H1 (cell line): Measurements from ENCODE around the gene ZNF487. TPM values are rescaled to one million over a fixed set of nuclear protein-coding genes. Genes with fewer than 3 reads are reported as not detected.

Source experiments
- CTCF ChIA-PET: fragments of 300-600 bp; sonication (Branson Sonifier 250); formaldehyde crosslinking; loops from one replicate; lab custom pipeline; 2021; ENCODE audit not compliant: partially characterized antibody; lab: Charles Lee
- POLR2A ChIA-PET: fragments of 300-600 bp; sonication (Branson Sonifier 250); formaldehyde crosslinking; loops from one replicate; lab custom pipeline; 2021; ENCODE audit warnings: inconsistent platforms; ENCODE audit not compliant: partially characterized antibody; lab: Charles Lee
- DNase-seq, 2 experiments: peaks; one replicate each; pipeline versions ENCODE4 v3.0.0 to v3.0.0-alpha.2; 2010 to 2022; ENCODE audit warnings: low spot score in 2 of 2, low read depth in 1 of 2, mixed read lengths in 1 of 2
- FAIRE-seq: peaks from 2 replicates; lab custom pipeline; 2011; peaks lifted over from hg19 to GRCh38; lab: Jason Lieb, UNC
- H2AFZ ChIP-seq: 2 replicates; pipeline ENCODE4 v1.8.1; 2012; ENCODE audit warnings: low read length, inconsistent platforms
- H2AK5ac ChIP-seq: 2 replicates; pipeline ENCODE4 v1.6.1; 2013; ENCODE audit warnings: low read depth, low read length
- H2BK120ac ChIP-seq: replicated peaks from 2 replicates; pipeline ENCODE3; 2013; ENCODE audit warnings: low read depth, low read length, inconsistent platforms
- H2BK12ac ChIP-seq: 2 replicates; pipeline ENCODE4 v1.6.1; 2013; ENCODE audit warnings: low read depth, low read length
- H2BK15ac ChIP-seq: 2 replicates; pipeline ENCODE4 v1.6.1; 2013; ENCODE audit warnings: low read length
- H2BK20ac ChIP-seq: 2 replicates; pipeline ENCODE4 v1.6.1; 2013; ENCODE audit warnings: low read length
- H2BK5ac ChIP-seq: 2 replicates; pipeline ENCODE4 v1.6.1; 2013; ENCODE audit warnings: low read depth, low read length
- H3K14ac ChIP-seq: 2 replicates; pipeline ENCODE4 v1.6.1; 2013; ENCODE audit warnings: inconsistent platforms; ENCODE audit not compliant: insufficient read length
- H3K18ac ChIP-seq: 2 replicates; pipeline ENCODE4 v1.6.1; 2013; ENCODE audit warnings: low read length; ENCODE audit errors: extremely low read depth
- H3K23ac ChIP-seq: 2 replicates; pipeline ENCODE4 v1.6.1; 2013; ENCODE audit warnings: inconsistent platforms; ENCODE audit not compliant: insufficient read length
- H3K23me2 ChIP-seq: 2 replicates; pipeline ENCODE4 v1.6.1; 2013; ENCODE audit warnings: low read depth, low read length
- H3K27ac ChIP-seq: 2 replicates; pipeline ENCODE4 v1.6.1; 2011; ENCODE audit warnings: low read depth, low read length, inconsistent platforms
- H3K27me3 ChIP-seq, 4 experiments: replicated peaks in 1 of 4; 1 replicate in 1 of 4; 2 replicates in 3 of 4; pipeline versions ENCODE4 v1.6.1 to v1.8.1; 2011 to 2013; ENCODE audit warnings: low read length in 3 of 4, mild to moderate bottlenecking in 3 of 4, inconsistent platforms in 2 of 4, mixed read lengths in 2 of 4, moderate library complexity in 1 of 4; ENCODE audit not compliant: control insufficient read depth in 3 of 4, insufficient read depth in 3 of 4; ENCODE audit errors: extremely low read depth in 1 of 4
- H3K36me3 ChIP-seq, 4 experiments: 2 replicates each; pipeline versions ENCODE4 v1.6.1 to v1.8.1; 2011 to 2013; ENCODE audit warnings: mild to moderate bottlenecking in 4 of 4, low read length in 3 of 4, moderate library complexity in 2 of 4, control low read depth in 1 of 4, inconsistent platforms in 1 of 4; ENCODE audit not compliant: insufficient read depth in 4 of 4, control insufficient read depth in 2 of 4
- H3K4ac ChIP-seq: replicated peaks from 2 replicates; pipeline ENCODE3; 2013; ENCODE audit warnings: low read length, low read depth, mixed read lengths, inconsistent platforms; ENCODE audit not compliant: insufficient read length
- H3K4me1 ChIP-seq, 4 experiments: replicated peaks in 1 of 4; 1 replicate in 1 of 4; 2 replicates in 3 of 4; pipeline versions ENCODE4 v1.6.1 to v1.8.1; 2011 to 2013; ENCODE audit warnings: low read length in 3 of 4, inconsistent platforms in 2 of 4, mixed read lengths in 1 of 4; ENCODE audit not compliant: insufficient read depth in 4 of 4, control insufficient read depth in 3 of 4
- H3K4me2 ChIP-seq, 2 experiments: 2 replicates each; pipeline versions ENCODE4 v1.6.1 to v1.8.1; 2011 to 2013; ENCODE audit warnings: low read depth in 2 of 2, low read length in 2 of 2, control low read depth in 1 of 2, inconsistent platforms in 1 of 2, mild to moderate bottlenecking in 1 of 2; ENCODE audit not compliant: insufficient read depth in 1 of 2
- H3K4me3 ChIP-seq, 4 experiments: fragments of 200-600, 300-600 bp in 1 of 4; sonication (generic), shearing (Covaris generic), sonication (Bioruptor Twin) in 1 of 4; 2 replicates each; pipeline versions ENCODE4 v1.5.1 to v1.8.1; 2011 to 2016; ENCODE audit warnings: low read length in 4 of 4, low read depth in 3 of 4, control low read depth in 2 of 4, inconsistent platforms in 2 of 4, mild to moderate bottlenecking in 2 of 4, mixed read lengths in 1 of 4, moderate library complexity in 1 of 4; ENCODE audit not compliant: insufficient read depth in 2 of 4; ENCODE audit errors: extremely low read depth in 1 of 4
- H3K56ac ChIP-seq: replicated peaks from 2 replicates; pipeline ENCODE3; 2013; ENCODE audit warnings: low read depth, mild to moderate bottlenecking, mixed read lengths, low read length, inconsistent platforms; ENCODE audit not compliant: insufficient read length
- H3K79me1 ChIP-seq: 2 replicates; pipeline ENCODE4 v1.6.1; 2013; ENCODE audit warnings: low read depth, low read length, control low read depth
- H3K79me2 ChIP-seq, 2 experiments: 2 replicates each; pipeline versions ENCODE4 v1.6.1 to v1.8.1; 2012 to 2013; ENCODE audit warnings: low read length in 2 of 2, mild to moderate bottlenecking in 2 of 2, inconsistent platforms in 1 of 2; ENCODE audit not compliant: insufficient read depth in 2 of 2, control insufficient read depth in 1 of 2
- H3K9ac ChIP-seq, 4 experiments: replicated peaks in 1 of 4; 1 replicate in 1 of 4; 2 replicates in 3 of 4; pipeline versions ENCODE4 v1.6.1 to v1.8.1; 2011 to 2013; ENCODE audit warnings: low read depth in 3 of 4, low read length in 3 of 4, control low read depth in 2 of 4, mild to moderate bottlenecking in 2 of 4, moderate library complexity in 2 of 4, inconsistent platforms in 1 of 4; ENCODE audit errors: extremely low read depth in 1 of 4
- H3K9me3 ChIP-seq, 2 experiments: 2 replicates each; pipeline versions ENCODE4 v1.6.1 to v1.8.1; 2012 to 2013; ENCODE audit warnings: mild to moderate bottlenecking in 2 of 2, moderate library complexity in 2 of 2, control low read depth in 1 of 2, inconsistent platforms in 1 of 2, low read depth in 1 of 2, low read length in 1 of 2, mixed read lengths in 1 of 2; ENCODE audit not compliant: insufficient read depth in 2 of 2
- H4K20me1 ChIP-seq, 2 experiments: replicated peaks in 1 of 2; 2 replicates each; pipeline versions ENCODE3 to v1.8.1; 2011 to 2013; ENCODE audit warnings: inconsistent platforms in 2 of 2, low read length in 2 of 2, mild to moderate bottlenecking in 1 of 2; ENCODE audit not compliant: insufficient read depth in 2 of 2, control insufficient read depth in 1 of 2
- H4K5ac ChIP-seq: 2 replicates; pipeline ENCODE4 v1.6.1; 2013; ENCODE audit warnings: low read length, low read depth, mixed read lengths, inconsistent platforms; ENCODE audit not compliant: insufficient read length
- H4K8ac ChIP-seq: 2 replicates; pipeline ENCODE4 v1.8.0; 2013; ENCODE audit warnings: mild to moderate bottlenecking, moderate library complexity, low read length, inconsistent platforms; ENCODE audit not compliant: insufficient read depth; ENCODE audit errors: extremely low read depth
- H4K91ac ChIP-seq: replicated peaks from 2 replicates; pipeline ENCODE3; 2013; ENCODE audit warnings: low read length, mixed read lengths, inconsistent platforms; ENCODE audit not compliant: insufficient read length
- BCL11A ChIP-seq, 2 experiments: IDR thresholded peaks; one replicate each; pipeline ENCODE4 v1.6.1; 2011; ENCODE audit warnings: low read depth in 2 of 2, low read length in 2 of 2, mild to moderate bottlenecking in 2 of 2
- CHD2 ChIP-seq: IDR thresholded peaks from 2 replicates; pipeline ENCODE4 v1.6.1; 2012; ENCODE audit warnings: low read length, improper control_type of control experiment
- CREB1 ChIP-seq: IDR thresholded peaks from 2 replicates; pipeline ENCODE4 v1.6.1; 2012; ENCODE audit warnings: inconsistent platforms
- EGR1 ChIP-seq: IDR thresholded peaks from 2 replicates; pipeline ENCODE4 v1.6.1; 2011; ENCODE audit warnings: low read depth, low read length, borderline replicate concordance
- GABPA ChIP-seq: IDR thresholded peaks from 2 replicates; pipeline ENCODE4 v1.6.1; 2011; ENCODE audit warnings: mild to moderate bottlenecking, low read length, moderate library complexity, borderline replicate concordance; ENCODE audit not compliant: insufficient read depth
- NANOG ChIP-seq: IDR thresholded peaks from 2 replicates; pipeline ENCODE4 v1.6.1; 2011; ENCODE audit warnings: low read length, low read depth, mild to moderate bottlenecking, inconsistent platforms; ENCODE audit not compliant: insufficient read depth, poor library complexity, severe bottlenecking
- NRF1 ChIP-seq: IDR thresholded peaks from 2 replicates; pipeline ENCODE4 v1.6.1; 2011; ENCODE audit warnings: mild to moderate bottlenecking, low read depth, low read length, improper control_type of control experiment
- POLR2A ChIP-seq, 2 experiments: IDR thresholded peaks; 1 replicate in 1 of 2; 2 replicates in 1 of 2; pipeline ENCODE4 v1.6.1; 2011; ENCODE audit warnings: low read depth in 2 of 2, low read length in 2 of 2, mild to moderate bottlenecking in 2 of 2; ENCODE audit errors: control extremely low read depth in 1 of 2
- SAP30 ChIP-seq: fragments of 300-600 bp; sonication (generic); IDR thresholded peaks from 2 replicates; pipeline ENCODE4 v1.7.1; 2012; ENCODE audit warnings: low read length, moderate library complexity, mild to moderate bottlenecking, inconsistent platforms; ENCODE audit not compliant: insufficient read depth, insufficient replicate concordance
- SIRT6 ChIP-seq: IDR thresholded peaks from one replicate; pipeline ENCODE4 v1.7.1; 2012; ENCODE audit warnings: low read length, inconsistent platforms
- TBP ChIP-seq: IDR thresholded peaks from 2 replicates; pipeline ENCODE4 v1.6.1; 2011; ENCODE audit warnings: low read depth, low read length, improper control_type of control experiment
- TCF12 ChIP-seq: IDR thresholded peaks from 2 replicates; pipeline ENCODE4 v1.6.1; 2011; ENCODE audit warnings: low read depth, mild to moderate bottlenecking, low read length
- WGBS, 2 experiments: shearing (Covaris generic) in 1 of 2; methylation state at CpG; one replicate each; pipeline versions ENCODE4 v1.1.6 to v1.1.7; 2013 to 2015; ENCODE audit warnings: low lambda C conversion rate in 2 of 2, mixed read lengths in 2 of 2, inconsistent platforms in 1 of 2, low coverage in 1 of 2, missing lambda C conversion rate in 1 of 2; ENCODE audit not compliant: insufficient replicate concordance in 2 of 2, insufficient coverage in 1 of 2, insufficient read length in 1 of 2; ENCODE audit errors: extremely low coverage in 1 of 2, missing lambda C conversion rate in 1 of 2; 5-methylcytosine and 5-hydroxymethylcytosine counted together
- polyA plus RNA-seq, 7 experiments: library from polyadenylated mRNA; depleted of rRNA in 3 of 7; stranded (reverse) in 5 of 7; unstranded in 2 of 7; fragments of >200 nt in 5 of 7; fragments of 200-250 nt in 2 of 7; gene quantifications; 1 replicate in 5 of 7; 2 replicates in 1 of 7; 4 replicates in 1 of 7; pipeline versions ENCODE4 v1.2.1 to v1.2.3, GENCODE V29; 2011 to 2013; ENCODE audit warnings: missing spikeins in 2 of 7, mixed read lengths in 2 of 7
- total RNA-seq: library from RNA; stranded (reverse); fragmentation: NEBNext Ultra II Directional; extraction: Animal tissue kit (Norgen Biotek cat#: 25700); gene quantifications from 2 replicates; pipeline ENCODE4 v1.2.1, GENCODE V29; 2021
- TF ChIP-seq, protein P1 (sequence below): IDR thresholded peaks from 2 replicates; pipeline ENCODE4 v1.6.1; 2012; ENCODE audit warnings: low read length, inconsistent platforms

Gene ZNF487
- total and polyA plus RNA-seq, 2 of the 8 experiments (the other 6 are each of a cell fraction or from before 2014, with no cell fraction given), result 1.9 to 2.5 TPM

GRCh38 chr10:43404704-43405084 lies 32.2 kb upstream of the ZNF487 start:
- 62% methylated on average over 6 of the region's 6 CpGs; no CpG with 5 or more reads in 1 of the 2 experiments for WGBS, 2 experiments
- Histone ChIP-seq H3K14ac (no peak overlapping the region), H2BK5ac (no peak overlapping the region), H3K4ac (no peak overlapping the region), H3K23me2 (peaks cover 9% of the 10 kb centered on the region; the same call in 1 of the 2 replicates), H3K27ac (no peak overlapping the region), H4K20me1 (peaks cover 14 to 17% of the 10 kb centered on the region in 2 experiments), H3K9ac (no peak overlapping the region), H4K5ac (no peak overlapping the region), H2AFZ (no peak overlapping the region), H3K18ac (no peak overlapping the region), H3K27me3 (no peaks in the 10 kb centered on the region), H3K9me3 (no peaks in the 10 kb centered on the region), H2BK12ac (no peak overlapping the region), H4K8ac (no peak overlapping the region), H3K79me1 (no peaks in the 10 kb centered on the region), H2BK120ac (no peak overlapping the region), H3K4me2 (peak overlapping the region; percentile 50 to 80), H4K91ac (no peak overlapping the region), H3K4me1 (peaks cover 1 to 16% (median 14%) of the 10 kb centered on the region in 4 experiments), H3K36me3 (peaks cover 0 to 1% (median 0%) of the 10 kb centered on the region in 4 experiments; a peak in 2 of 8 replicates), H2BK20ac (no peak overlapping the region), H3K56ac (no peak overlapping the region), H3K23ac (no peak overlapping the region), H2BK15ac (no peak overlapping the region), H2AK5ac (no peak overlapping the region), H3K79me2 (peaks cover 63 to 87% of the 10 kb centered on the region in 2 experiments), H3K4me3 (peak overlapping the region in 1 of 4 experiments; percentile 95; a peak in 2 of 8 replicates)
- POLR2A ChIA-PET, result interaction anchor here (1.1 to 3.9 kb wide), 6 partner anchors 7 to 52 kb away, joined by 3 to 104 read pairs (median 4); no protein-coding TSS in a partner anchor
- CTCF ChIA-PET, result no interaction called here
- no peak for FAIRE-seq
- TF ChIP-seq SIRT6 (no peak), NRF1 (no peak), SAP30 (no peak), CREB1 (no peak), GABPA (no peak), EGR1 (no peak), TBP (no peak), POLR2A (IDR thresholded peaks at IDR 0.05; ENCODE audit: control extremely low read depth in 1 of 2, low read depth in 2 of 2, low read length in 2 of 2) (no peak), NANOG (no peak), BCL11A (IDR thresholded peaks at IDR 0.05; ENCODE audit: low read depth in 2 of 2, low read length in 2 of 2) (no peak), CHD2 (no peak), TCF12 (no peak)
- TF ChIP-seq, protein P1, sequence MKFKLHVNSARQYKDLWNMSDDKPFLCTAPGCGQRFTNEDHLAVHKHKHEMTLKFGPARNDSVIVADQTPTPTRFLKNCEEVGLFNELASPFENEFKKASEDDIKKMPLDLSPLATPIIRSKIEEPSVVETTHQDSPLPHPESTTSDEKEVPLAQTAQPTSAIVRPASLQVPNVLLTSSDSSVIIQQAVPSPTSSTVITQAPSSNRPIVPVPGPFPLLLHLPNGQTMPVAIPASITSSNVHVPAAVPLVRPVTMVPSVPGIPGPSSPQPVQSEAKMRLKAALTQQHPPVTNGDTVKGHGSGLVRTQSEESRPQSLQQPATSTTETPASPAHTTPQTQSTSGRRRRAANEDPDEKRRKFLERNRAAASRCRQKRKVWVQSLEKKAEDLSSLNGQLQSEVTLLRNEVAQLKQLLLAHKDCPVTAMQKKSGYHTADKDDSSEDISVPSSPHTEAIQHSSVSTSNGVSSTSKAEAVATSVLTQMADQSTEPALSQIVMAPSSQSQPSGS, result no peak
- DNase-seq, result no peak
